Calu3 (cell line): Measurements from ENCODE around the gene SLC9B2. TPM values are rescaled to one million over a fixed set of nuclear protein-coding genes. Genes with fewer than 3 reads are reported as not detected.
A peak's percentile ranks its signal among the peaks of the same experiment; 100 is the strongest.
"Not testable (repeated sequence)": the region's sequence is repeated elsewhere in the genome, so short reads cannot be mapped to it uniquely, and the experiment has no call there.

Experiments used
- BruUV-seq: library from RNA; stranded (reverse); fragments of 400-500 nt; replicated peaks from 2 replicates; lab custom pipeline; 2021; lab: Mats Ljungman, UMichigan
- CTCF ChIA-PET: fragments of 300-600 bp; sonication (Branson Sonifier 250); formaldehyde crosslinking; loops from one replicate; lab custom pipeline; 2022; ENCODE audit warnings: antibody characterized with exemption; lab: Charles Lee
- DNase-seq: peaks from one replicate; pipeline ENCODE4 v3.0.0; 2022
- H3K27ac Mint-ChIP-seq: one replicate; pipeline ENCODE4 v1.8.0; 2022; ENCODE audit warnings: mixed read lengths; ENCODE audit not compliant: unreplicated experiment
- H3K27me3 Mint-ChIP-seq: one replicate; pipeline ENCODE4 v1.8.0; 2022; ENCODE audit warnings: mixed read lengths; ENCODE audit not compliant: unreplicated experiment
- H3K36me3 Mint-ChIP-seq: one replicate; pipeline ENCODE4 v1.8.0; 2022; ENCODE audit warnings: mild to moderate bottlenecking, moderate library complexity, mixed read lengths; ENCODE audit not compliant: insufficient read depth, unreplicated experiment
- H3K4me1 Mint-ChIP-seq: one replicate; pipeline ENCODE4 v1.8.0; 2022; ENCODE audit warnings: mild to moderate bottlenecking, low read depth, mixed read lengths; ENCODE audit not compliant: unreplicated experiment
- H3K4me3 Mint-ChIP-seq: one replicate; pipeline ENCODE4 v1.8.0; 2022; ENCODE audit warnings: mild to moderate bottlenecking, low read depth, moderate library complexity, mixed read lengths; ENCODE audit not compliant: unreplicated experiment
- H3K9me3 Mint-ChIP-seq: one replicate; pipeline ENCODE4 v1.8.0; 2022; ENCODE audit warnings: low read depth, mixed read lengths; ENCODE audit not compliant: unreplicated experiment
- CTCF ChIP-seq: fragments of 200-600 bp; IDR thresholded peaks from one replicate; pipeline ENCODE4 v1.8.0; 2022; ENCODE audit warnings: antibody characterized with exemption; ENCODE audit not compliant: unreplicated experiment
- intact Hi-C: fragments of 100-400 bp; cut with micrococcal nuclease; formaldehyde crosslinking; loops from one replicate; pipeline ENCODE4 v1.10.0; 2022; ENCODE audit not compliant: unreplicated experiment
- total RNA-seq: library from RNA; stranded (reverse); gene quantifications from 2 replicates; pipeline ENCODE4 v1.2.3, GENCODE V29; 2022

The SLC9B2 gene
- total RNA-seq, 1 experiment from 2014 or later: 2.7 TPM

DNA sequence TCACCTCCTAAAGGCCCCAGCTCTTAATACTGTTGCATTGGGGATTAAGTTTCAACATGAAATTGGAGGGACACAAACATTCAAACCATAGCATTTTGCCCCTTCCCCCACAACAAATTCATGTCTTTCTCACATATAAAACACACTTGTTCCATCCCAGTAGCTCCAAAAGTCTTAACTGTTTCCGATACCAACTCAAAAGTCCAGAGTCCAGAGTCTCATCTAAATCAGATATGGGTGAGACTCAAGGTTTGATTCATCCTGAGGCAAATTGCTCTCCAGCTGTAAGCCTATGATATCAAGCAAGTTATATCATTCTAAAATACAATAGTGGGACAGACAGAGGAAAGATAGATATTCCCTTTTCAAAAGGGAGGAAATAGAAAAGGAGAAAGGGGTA is 65.8 kb downstream of the SLC9B2 start:
- no peak for TF ChIP-seq CTCF
- no peaks in the 10 kb centered on the region for H3K36me3 Mint-ChIP-seq
- CTCF ChIA-PET: no interaction called here
- H3K4me1 Mint-ChIP-seq: peaks cover 13% of the 10 kb centered on the region
- H3K4me3 Mint-ChIP-seq: no peak overlapping the region
- H3K27ac Mint-ChIP-seq: no peak overlapping the region
- H3K9me3 Mint-ChIP-seq: no peaks in the 10 kb centered on the region
- intact Hi-C loops: no loop called here
- H3K27me3 Mint-ChIP-seq: no peaks in the 10 kb centered on the region
- no peak for DNase-seq
- no TSS peak for BruUV-seq

GRCh38 chr4:103008875-103009729 is 67.5 kb downstream of the SLC9B2 start:
- Mint-ChIP-seq H3K4me1 (peaks cover 13% of the 10 kb centered on the region), H3K27me3 (no peaks in the 10 kb centered on the region), H3K27ac (no peak overlapping the region), H3K36me3 (no peaks in the 10 kb centered on the region), H3K4me3 (no peak overlapping the region), H3K9me3 (no peaks in the 10 kb centered on the region)
- CTCF ChIA-PET: interaction anchor here (1.0 to 1.6 kb wide), 3 partner anchors 23 to 536 kb away, joined by 3 to 8 read pairs (median 4); no protein-coding TSS in a partner anchor
- intact Hi-C loops: loop anchor here (1.0 to 5.0 kb wide), 4 partner anchors 192 to 577 kb away; no protein-coding TSS in a partner anchor
- peak; percentile 25 for DNase-seq
- peak; percentile 23 for TF ChIP-seq CTCF
- no TSS peak for BruUV-seq

- TF ChIP-seq CTCF: no peak
- H3K27me3 Mint-ChIP-seq: no peaks in the 10 kb centered on the region
- no peak overlapping the region for H3K4me3 Mint-ChIP-seq
- no TSS peak for BruUV-seq
- H3K4me1 Mint-ChIP-seq: no peaks in the 10 kb centered on the region
- H3K36me3 Mint-ChIP-seq: no peaks in the 10 kb centered on the region
- H3K27ac Mint-ChIP-seq: no peak overlapping the region
- H3K9me3 Mint-ChIP-seq: peaks cover 3% of the 10 kb centered on the region
- intact Hi-C loops: no loop called here
- no peak for DNase-seq
- CTCF ChIA-PET: no interaction called here
Observed at GRCh38 chr4:103002551-103002950, 74.0 kb downstream of the SLC9B2 start.

- BruUV-seq: no TSS peak
- Mint-ChIP-seq H3K4me1 (no peaks in the 10 kb centered on the region), H3K27me3 (no peaks in the 10 kb centered on the region), H3K4me3 (no peak overlapping the region), H3K9me3 (peaks cover 6% of the 10 kb centered on the region), H3K36me3 (no peaks in the 10 kb centered on the region), H3K27ac (no peak overlapping the region)
- intact Hi-C loops: no loop called here
- CTCF ChIA-PET: no interaction called here
- no peak for TF ChIP-seq CTCF
- DNase-seq: no peak
Observed at GRCh38 chr4:102994803-102995202, 81.8 kb downstream of the SLC9B2 start.

GRCh38 chr4:102993985-102994384 is 82.6 kb downstream of the SLC9B2 start:
- intact Hi-C loops, H3K27ac Mint-ChIP-seq, H3K27me3 Mint-ChIP-seq, H3K4me3 Mint-ChIP-seq, H3K9me3 Mint-ChIP-seq, BruUV-seq, H3K36me3 Mint-ChIP-seq, CTCF ChIA-PET, H3K4me1 Mint-ChIP-seq, DNase-seq: not testable (repeated sequence)
